Astrocyte (in vitro differentiated cells and primary cell): ENCODE results near the gene GPRC5D. TPM values are rescaled to one million over a fixed set of nuclear protein-coding genes. Genes with fewer than 3 reads are reported as not detected.

Source experiments
- DNase-seq: peaks from one replicate; pipeline ENCODE4 v3.0.0-alpha.2; 2010; ENCODE audit warnings: low read depth
- FAIRE-seq: peaks from 2 replicates; lab custom pipeline; 2011; peaks lifted over from hg19 to GRCh38; lab: Jason Lieb, UNC
- H2AFZ ChIP-seq: 2 replicates; pipeline ENCODE4 v1.6.0; 2012; ENCODE audit warnings: low read depth, low read length, inconsistent platforms
- H3K27ac ChIP-seq: 2 replicates; pipeline ENCODE4 v1.5.1; 2011; ENCODE audit warnings: low read depth, low read length, inconsistent platforms
- H3K27me3 ChIP-seq: 2 replicates; pipeline ENCODE4 v1.6.0; 2011; ENCODE audit warnings: low read length, inconsistent platforms; ENCODE audit not compliant: insufficient read depth
- H3K36me3 ChIP-seq: 2 replicates; pipeline ENCODE4 v1.5.1; 2011; ENCODE audit warnings: low read length, inconsistent platforms; ENCODE audit not compliant: insufficient read depth
- H3K4me1 ChIP-seq: 2 replicates; pipeline ENCODE4 v1.5.1; 2011; ENCODE audit warnings: low read length, inconsistent platforms; ENCODE audit not compliant: insufficient read depth
- H3K4me2 ChIP-seq: 2 replicates; pipeline ENCODE4 v1.6.0; 2012; ENCODE audit warnings: low read length, inconsistent platforms
- H3K4me3 ChIP-seq: 2 replicates; pipeline ENCODE4 v1.5.1; 2011; ENCODE audit warnings: low read depth, mild to moderate bottlenecking, low read length, inconsistent platforms; ENCODE audit not compliant: insufficient read depth
- H3K79me2 ChIP-seq: 2 replicates; pipeline ENCODE4 v1.6.0; 2012; ENCODE audit warnings: mild to moderate bottlenecking, low read length, inconsistent platforms; ENCODE audit not compliant: insufficient read depth
- H3K9ac ChIP-seq: 2 replicates; pipeline ENCODE4 v1.6.0; 2012; ENCODE audit warnings: mild to moderate bottlenecking, low read length, inconsistent platforms
- H3K9me3 ChIP-seq: 2 replicates; pipeline ENCODE4 v1.5.1; 2012; ENCODE audit warnings: low read depth, mild to moderate bottlenecking, low read length, inconsistent platforms; ENCODE audit not compliant: insufficient read depth
- H4K20me1 ChIP-seq: 2 replicates; pipeline ENCODE4 v1.6.0; 2012; ENCODE audit warnings: low read length, inconsistent platforms; ENCODE audit not compliant: insufficient read depth
- H3K27ac Mint-ChIP-seq: one replicate; pipeline ENCODE4 v1.8.0; 2021; ENCODE audit warnings: mild to moderate bottlenecking, mixed read lengths; ENCODE audit not compliant: unreplicated experiment
- H3K27me3 Mint-ChIP-seq: one replicate; pipeline ENCODE4 v1.8.0; 2021; ENCODE audit warnings: low read depth, mixed read lengths; ENCODE audit not compliant: unreplicated experiment
- H3K36me3 Mint-ChIP-seq: one replicate; pipeline ENCODE4 v1.8.0; 2021; ENCODE audit warnings: low read depth, mixed read lengths; ENCODE audit not compliant: unreplicated experiment
- H3K4me1 Mint-ChIP-seq: one replicate; pipeline ENCODE4 v1.8.0; 2021; ENCODE audit warnings: low read depth, mixed read lengths; ENCODE audit not compliant: unreplicated experiment
- H3K4me3 Mint-ChIP-seq: one replicate; pipeline ENCODE4 v1.8.0; 2021; ENCODE audit warnings: mild to moderate bottlenecking, moderate library complexity, mixed read lengths; ENCODE audit not compliant: unreplicated experiment
- H3K9me3 Mint-ChIP-seq: one replicate; pipeline ENCODE4 v1.8.0; 2021; ENCODE audit warnings: mild to moderate bottlenecking, mixed read lengths; ENCODE audit not compliant: unreplicated experiment
- CTCF ChIP-seq: IDR thresholded peaks from 2 replicates; pipeline ENCODE4 v1.5.1; 2011; ENCODE audit warnings: low read depth, mild to moderate bottlenecking, inconsistent platforms, low read length, moderate library complexity; ENCODE audit not compliant: insufficient read depth
- EZH2 ChIP-seq: IDR thresholded peaks from 2 replicates; pipeline ENCODE4 v1.6.1; 2012; ENCODE audit warnings: mild to moderate bottlenecking, low read length, inconsistent platforms; ENCODE audit not compliant: insufficient read depth
- total RNA-seq: library from RNA; stranded (reverse); gene quantifications from 2 replicates; pipeline ENCODE4 v1.2.1, GENCODE V29; 2021

GPRC5D gene
- total RNA-seq, 1 donor from 2014 or later: not detected

- Histone ChIP-seq H4K20me1 (no peaks in the 10 kb centered on the region), H3K27ac (peak within 1 kb of the TSS; percentile 90), H3K4me1 (peaks cover 18% of the 10 kb centered on the region), H3K9ac (peak within 1 kb of the TSS; percentile 92), H3K36me3 (no peaks in the 10 kb centered on the region), H3K9me3 (no peaks in the 10 kb centered on the region), H2AFZ (peak within 1 kb of the TSS; percentile 70), H3K4me3 (peak within 1 kb of the TSS; percentile 65), H3K27me3 (no peaks in the 10 kb centered on the region), H3K79me2 (peaks cover 13% of the 10 kb centered on the region), H3K4me2 (peak within 1 kb of the TSS; percentile 91)
- no peaks in the 10 kb centered on the region for H3K36me3 Mint-ChIP-seq
- H3K27me3 Mint-ChIP-seq: peaks cover 10% of the 10 kb centered on the region
- H3K4me1 Mint-ChIP-seq: peaks cover 5% of the 10 kb centered on the region
- H3K9me3 Mint-ChIP-seq: no peaks in the 10 kb centered on the region
- peak within 1 kb of the TSS; percentile 81 for H3K4me3 Mint-ChIP-seq
- peak within 1 kb of the TSS; percentile 77 for H3K27ac Mint-ChIP-seq
- no peak for TF ChIP-seq EZH2
- no peak for TF ChIP-seq CTCF
- DNase-seq (peak; percentile 93), FAIRE-seq (no peak)
Observed at GRCh38 chr12:12891080-12891880, 60.7 kb downstream of the GPRC5D start, which contains the start of gene GPRC5A. Gene GPRC5A, plus strand, starts transcription at chr12:12891562. Its CDS starts 16,688 bp downstream, at chr12:12908250.

Other genes starting within 250 kb of the GPRC5D start
- 13.4 and 16.7 TPM in 2 replicates for gene CDKN1B, start 234.8 kb downstream of the GPRC5D start, total RNA-seq
- gene APOLD1, start 166.5 kb downstream of the GPRC5D start, total RNA-seq: 0.38 and 0.70 TPM in 2 replicates
- 54.6 and 62.1 TPM in 2 replicates for gene DDX47, start 138.8 kb downstream of the GPRC5D start, total RNA-seq
- gene GPRC5A, start 60.6 kb downstream of the GPRC5D start, total RNA-seq: 4.2 and 12.5 TPM in 2 replicates
- 27.8 and 28.9 TPM in 2 replicates for gene HEBP1, start 48.1 kb upstream of the GPRC5D start, total RNA-seq
- gene FAM234B, start 92.2 kb upstream of the GPRC5D start, total RNA-seq: 6.2 and 6.3 TPM in 2 replicates
- 0.23 TPM in 1 of 2 replicates, not detected in the other for gene GSG1, start 151.5 kb upstream of the GPRC5D start, total RNA-seq
- gene EMP1, start 244.6 kb upstream of the GPRC5D start, total RNA-seq: 57.6 and 71.7 TPM in 2 replicates